Thoracic aorta (tissue), 2 donors: ENCODE results near the gene MED13L. TPM values are rescaled to one million over a fixed set of nuclear protein-coding genes. Genes with fewer than 3 reads are reported as not detected.
A peak's percentile ranks its signal among the peaks of the same experiment; 100 is the strongest.
"Not testable (repeated sequence)": the region's sequence is repeated elsewhere in the genome, so short reads cannot be mapped to it uniquely, and the experiment has no call there.

Experiments used
- ATAC-seq: fragments of 150-250 bp; one replicate; pipeline ENCODE4 v1.8.0; 2017; ENCODE audit warnings: low read depth; ENCODE audit not compliant: insufficient number of reproducible peaks, low FRiP score
- DNase-seq: peaks from one replicate; pipeline ENCODE4 v3.0.0-alpha.2; 2020; ENCODE audit warnings: low spot score
- H3K27ac ChIP-seq, 2 donors: fragments of 200-600 bp; sonication (generic); 1 replicate in 1 of 2; 2 replicates in 1 of 2; pipeline ENCODE4 v1.5.1; 2016; ENCODE audit warnings: mild to moderate bottlenecking in 2 of 2, moderate library complexity in 2 of 2
- H3K27me3 ChIP-seq: fragments of 200-600 bp; sonication (generic); replicated peaks from 2 replicates; pipeline ENCODE4 v1.6.0; 2016; ENCODE audit warnings: mild to moderate bottlenecking; ENCODE audit not compliant: insufficient read depth
- H3K36me3 ChIP-seq: fragments of 200-600 bp; sonication (generic); one replicate; pipeline ENCODE4 v1.5.1; 2016
- H3K4me1 ChIP-seq, 2 donors: fragments of 200-600 bp; sonication (generic); 1 replicate in 1 of 2; 2 replicates in 1 of 2; pipeline versions ENCODE4 v1.5.1 to v1.6.0; 2016; ENCODE audit warnings: low read depth in 2 of 2, mild to moderate bottlenecking in 1 of 2; ENCODE audit not compliant: control insufficient read depth in 1 of 2
- H3K4me3 ChIP-seq: fragments of 200-600 bp; sonication (generic); 2 replicates; pipeline ENCODE4 v1.5.1; 2016; ENCODE audit warnings: mild to moderate bottlenecking
- H3K9me3 ChIP-seq: fragments of 200-600 bp; sonication (generic); 2 replicates; pipeline ENCODE4 v1.5.1; 2016
- total RNA-seq, 2 donors: library from RNA; depleted of rRNA; stranded (reverse); fragments of >200 nt; gene quantifications; one replicate each; pipeline versions ENCODE4 v1.1.0 to v1.2.3, GENCODE V29; 2016
- TF ChIP-seq, protein P1 (sequence below): fragments of 200-600 bp; sonication (generic); IDR thresholded peaks from one replicate; pipeline ENCODE4 v1.5.1; 2019; ENCODE audit warnings: antibody characterized with exemption

MED13L gene
- total RNA-seq, 2 donors from 2014 or later: 186 to 221 TPM

DNA sequence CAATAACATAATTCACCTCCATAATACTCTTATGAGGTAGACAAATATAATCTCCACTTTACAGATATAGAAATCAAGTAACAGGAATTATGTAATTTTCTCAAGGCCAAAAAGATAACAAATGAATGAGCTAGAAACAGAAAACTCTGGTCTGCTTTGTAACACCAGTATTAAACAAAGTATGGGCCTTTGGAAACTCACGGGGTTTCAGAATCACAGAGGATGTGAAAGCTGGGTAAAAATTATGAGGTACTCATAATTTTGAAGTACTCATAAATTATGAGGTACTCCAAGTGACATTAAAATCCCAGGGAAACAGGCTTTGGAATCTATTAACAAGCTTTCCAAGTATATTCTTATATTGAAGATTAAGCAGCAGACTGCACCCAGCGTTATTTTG is 140.2 kb downstream of the MED13L start:
- no peak for ATAC-seq
- Histone ChIP-seq H3K9me3 (no peaks in the 10 kb centered on the region), H3K27ac (no peak overlapping the region), H3K4me1 (peaks cover 57 to 87% of the 10 kb centered on the region in 2 donors), H3K4me3 (no peak overlapping the region), H3K36me3 (no peaks in the 10 kb centered on the region), H3K27me3 (no peaks in the 10 kb centered on the region)
- TF ChIP-seq, protein P1, sequence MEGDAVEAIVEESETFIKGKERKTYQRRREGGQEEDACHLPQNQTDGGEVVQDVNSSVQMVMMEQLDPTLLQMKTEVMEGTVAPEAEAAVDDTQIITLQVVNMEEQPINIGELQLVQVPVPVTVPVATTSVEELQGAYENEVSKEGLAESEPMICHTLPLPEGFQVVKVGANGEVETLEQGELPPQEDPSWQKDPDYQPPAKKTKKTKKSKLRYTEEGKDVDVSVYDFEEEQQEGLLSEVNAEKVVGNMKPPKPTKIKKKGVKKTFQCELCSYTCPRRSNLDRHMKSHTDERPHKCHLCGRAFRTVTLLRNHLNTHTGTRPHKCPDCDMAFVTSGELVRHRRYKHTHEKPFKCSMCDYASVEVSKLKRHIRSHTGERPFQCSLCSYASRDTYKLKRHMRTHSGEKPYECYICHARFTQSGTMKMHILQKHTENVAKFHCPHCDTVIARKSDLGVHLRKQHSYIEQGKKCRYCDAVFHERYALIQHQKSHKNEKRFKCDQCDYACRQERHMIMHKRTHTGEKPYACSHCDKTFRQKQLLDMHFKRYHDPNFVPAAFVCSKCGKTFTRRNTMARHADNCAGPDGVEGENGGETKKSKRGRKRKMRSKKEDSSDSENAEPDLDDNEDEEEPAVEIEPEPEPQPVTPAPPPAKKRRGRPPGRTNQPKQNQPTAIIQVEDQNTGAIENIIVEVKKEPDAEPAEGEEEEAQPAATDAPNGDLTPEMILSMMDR: no peak
- no peak for DNase-seq

DNA sequence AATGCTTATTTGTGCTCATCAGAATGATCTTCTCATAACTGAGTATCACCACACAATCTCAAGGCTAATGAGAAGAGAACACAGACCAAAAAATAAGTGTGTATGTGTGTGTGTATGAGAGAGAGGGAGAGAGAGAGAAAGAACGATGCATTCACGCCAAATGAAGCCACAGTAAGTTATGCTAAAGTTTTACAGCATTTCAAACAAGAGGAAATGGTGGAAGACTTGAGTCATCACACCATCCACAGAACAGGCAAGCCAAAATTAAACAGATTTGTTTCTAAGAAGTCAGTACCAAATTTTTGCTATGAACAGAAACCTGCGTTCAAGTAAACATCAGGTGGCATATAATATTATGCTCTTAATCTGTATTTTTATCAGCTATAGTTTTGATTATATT is 141.2 kb downstream of the MED13L start:
- no peak overlapping the region for H3K4me3 ChIP-seq
- H3K27ac ChIP-seq: no peak overlapping the region

DNA sequence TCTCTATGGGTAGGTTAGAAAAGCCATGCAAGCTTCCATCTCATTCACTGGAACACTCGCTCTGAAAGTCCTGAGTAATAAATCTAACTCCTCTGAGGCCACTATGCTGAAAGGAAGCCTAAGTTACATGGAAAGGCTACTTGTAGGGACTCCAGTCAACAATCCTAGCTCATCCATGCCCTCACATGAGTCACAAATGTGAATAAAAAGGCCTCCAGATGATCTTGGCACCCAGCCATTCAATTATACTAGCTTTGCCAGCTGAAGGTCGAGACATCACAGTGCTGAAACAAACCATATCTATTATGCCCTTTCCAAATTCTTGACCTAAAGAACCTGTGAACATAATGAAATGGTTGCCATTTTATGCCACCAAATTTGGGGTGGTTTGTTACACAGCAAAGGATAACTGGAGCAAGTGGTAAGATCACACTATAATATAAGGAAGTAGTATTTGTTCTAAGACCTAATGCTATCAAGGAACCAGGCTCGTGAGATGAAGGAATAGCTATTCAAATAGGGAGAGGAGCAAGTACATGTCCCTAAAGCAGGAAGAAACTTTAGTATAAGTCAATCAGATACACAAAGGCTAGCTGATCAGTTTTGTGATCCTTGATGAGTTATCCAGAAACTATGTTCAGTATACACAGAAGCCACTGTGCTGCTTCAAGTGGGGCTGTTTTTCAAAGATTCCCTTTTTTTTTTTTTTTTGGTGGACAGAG is 142.1 kb downstream of the MED13L start:
- H3K27me3 ChIP-seq: no peaks in the 10 kb centered on the region
- no peak for ATAC-seq
- H3K9me3 ChIP-seq: no peaks in the 10 kb centered on the region
- TF ChIP-seq, protein P1: no peak
- no peak overlapping the region for H3K4me3 ChIP-seq
- DNase-seq: no peak
- H3K36me3 ChIP-seq: no peaks in the 10 kb centered on the region
- H3K27ac ChIP-seq: peak overlapping the region in 1 of 2 donors; percentile 34
- H3K4me1 ChIP-seq: peaks cover 56 to 89% of the 10 kb centered on the region in 2 donors

More for the DNA sequence above, 141.2 kb downstream of the MED13L start:
- Histone ChIP-seq H3K27me3 (no peaks in the 10 kb centered on the region), H3K36me3 (no peaks in the 10 kb centered on the region), H3K9me3 (no peaks in the 10 kb centered on the region), H3K4me1 (peaks cover 58 to 87% of the 10 kb centered on the region in 2 donors)
- ATAC-seq: no peak
- TF ChIP-seq, protein P1: no peak
- no peak for DNase-seq

DNA sequence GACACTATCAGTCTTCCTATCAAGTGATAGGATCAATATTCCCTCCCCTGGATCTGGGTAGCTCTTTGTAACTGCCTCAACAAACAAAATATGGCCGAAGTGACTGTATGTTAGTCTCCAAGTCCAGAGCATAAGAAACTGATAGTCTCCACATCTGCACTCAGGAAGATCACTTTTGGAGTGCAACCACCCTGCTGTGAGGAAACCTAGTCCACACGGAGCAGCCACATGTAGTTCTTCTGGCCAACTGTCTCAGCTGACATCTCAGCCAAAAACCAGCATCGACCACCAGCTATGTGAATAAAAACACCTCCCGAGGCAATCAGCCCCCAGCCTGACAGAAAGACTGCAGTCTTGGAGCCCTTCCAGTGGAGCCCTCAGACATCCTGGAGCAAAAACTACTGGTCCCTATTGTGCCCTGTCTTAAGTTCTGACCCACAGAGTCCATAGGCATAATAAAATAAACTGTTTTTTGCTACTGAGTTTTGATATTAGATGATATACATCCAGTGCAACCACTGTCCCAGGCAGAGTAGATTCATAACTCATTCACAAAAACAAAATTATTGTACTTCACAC is 143.8 kb downstream of the MED13L start:
- Histone ChIP-seq H3K27me3 (no peaks in the 10 kb centered on the region), H3K4me3 (no peak overlapping the region), H3K4me1 (peaks cover 62 to 91% of the 10 kb centered on the region in 2 donors), H3K9me3 (no peaks in the 10 kb centered on the region), H3K27ac (no peak overlapping the region), H3K36me3 (no peaks in the 10 kb centered on the region)
- no peak for ATAC-seq
- DNase-seq: no peak
- TF ChIP-seq, protein P1: no peak

DNA sequence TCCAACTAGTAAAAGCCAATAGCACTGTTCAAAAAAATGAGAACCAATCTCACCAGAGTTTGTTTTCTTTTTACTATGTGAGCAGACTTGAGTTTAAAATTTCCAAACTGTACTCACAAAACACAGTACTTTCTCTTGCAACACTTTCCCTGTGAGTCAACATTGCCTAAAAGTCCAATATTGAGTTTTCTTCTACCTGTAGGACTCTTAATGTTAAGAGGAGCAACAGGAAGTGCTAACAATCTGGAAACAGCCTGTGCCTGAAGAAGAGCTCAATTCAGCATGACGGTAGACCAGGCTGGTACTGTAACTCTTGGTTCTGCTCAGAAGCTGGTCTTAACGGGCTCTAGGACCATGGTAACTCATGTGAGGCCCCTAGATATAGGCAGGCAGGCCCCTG is 144.3 kb downstream of the MED13L start:
- TF ChIP-seq, protein P1: no peak
- ATAC-seq (no peak), DNase-seq (no peak)
- H3K9me3 ChIP-seq: no peaks in the 10 kb centered on the region
- H3K27ac ChIP-seq: no peak overlapping the region
- H3K27me3 ChIP-seq: no peaks in the 10 kb centered on the region
- peaks cover 68 to 91% of the 10 kb centered on the region in 2 donors for H3K4me1 ChIP-seq
- no peak overlapping the region for H3K4me3 ChIP-seq
- H3K36me3 ChIP-seq: no peaks in the 10 kb centered on the region

DNA sequence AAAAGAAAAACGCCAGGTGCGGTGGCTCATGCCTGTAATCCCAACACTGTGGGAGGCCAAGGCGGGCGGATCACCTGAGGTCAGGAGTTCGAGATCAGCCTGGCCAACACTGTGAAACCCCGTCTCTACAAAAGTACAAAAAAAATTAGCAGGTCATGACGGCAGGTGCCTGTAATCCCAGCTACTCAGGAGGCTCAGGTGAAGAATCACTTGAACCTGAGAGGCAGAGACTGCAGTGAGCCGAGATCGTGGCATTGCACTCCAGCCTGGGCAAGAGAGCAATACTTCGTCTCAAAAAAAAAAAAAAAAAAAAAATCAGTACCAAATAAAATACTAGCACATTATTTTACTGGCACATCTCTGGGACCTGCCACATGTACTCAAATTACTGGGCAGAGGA is 145.5 kb downstream of the MED13L start:
- DNase-seq, ATAC-seq, H3K9me3 ChIP-seq, H3K4me3 ChIP-seq, H3K27ac ChIP-seq, H3K27me3 ChIP-seq, H3K36me3 ChIP-seq: not testable (repeated sequence)
- H3K4me1 ChIP-seq: peaks cover 68 to 92% of the 10 kb centered on the region in 2 donors
